Activated B cell treated with CpG ODN at 0.5 μM for 24 hours (primary cell): ENCODE results near the gene CCDC149. TPM values are rescaled to one million over a fixed set of nuclear protein-coding genes. Genes with fewer than 3 reads are reported as not detected.

Experiments
- ATAC-seq: fragments of 200-7000 bp; cut with Tn5 transposase; one replicate; pipeline ENCODE4 v1.10.0; 2021; ENCODE audit warnings: low read depth, mild to moderate bottlenecking, moderate library complexity
- CTCF ChIA-PET: fragments of 350-600 bp; sonication (Branson Sonifier 250); formaldehyde crosslinking; loops from one replicate; lab custom pipeline; 2021; ENCODE audit warnings: antibody characterized with exemption; lab: Charles Lee
- POLR2A ChIA-PET: fragments of 350-600 bp; sonication (Branson Sonifier 250); formaldehyde crosslinking; loops from one replicate; lab custom pipeline; 2021; ENCODE audit warnings: antibody characterized with exemption; lab: Charles Lee
- DNase-seq: peaks from one replicate; pipeline ENCODE4 v3.0.0; 2022
- H3K27ac Mint-ChIP-seq: one replicate; pipeline ENCODE4 v1.8.0; 2020; ENCODE audit warnings: mixed read lengths
- H3K27me3 Mint-ChIP-seq: one replicate; pipeline ENCODE4 v1.8.0; 2021; ENCODE audit warnings: mixed read lengths
- H3K36me3 Mint-ChIP-seq: one replicate; pipeline ENCODE4 v1.8.0; 2021; ENCODE audit warnings: low read depth, mixed read lengths
- H3K4me1 Mint-ChIP-seq: one replicate; pipeline ENCODE4 v1.8.0; 2021; ENCODE audit warnings: mixed read lengths
- H3K4me3 Mint-ChIP-seq: one replicate; pipeline ENCODE4 v1.8.0; 2020; ENCODE audit warnings: mild to moderate bottlenecking, mixed read lengths
- H3K9me3 Mint-ChIP-seq: one replicate; pipeline ENCODE4 v1.8.0; 2020; ENCODE audit warnings: mixed read lengths
- CTCF ChIP-seq: fragments of 200-600 bp; IDR thresholded peaks from one replicate; pipeline ENCODE4 v1.8.0; 2022; ENCODE audit warnings: antibody characterized with exemption, mild to moderate bottlenecking
- intact Hi-C: fragments of 100-400 bp; cut with micrococcal nuclease; formaldehyde crosslinking; loops from one replicate; pipeline ENCODE4 v1.15.1; 2024
- total RNA-seq: library from RNA; stranded (reverse); gene quantifications from 2 replicates; pipeline ENCODE4 v1.2.3, GENCODE V29; 2022

Gene CCDC149
- total RNA-seq, 1 donor from 2014 or later = not detected

GRCh38 chr4:24777536-24778463, 135.0 kb downstream of the CCDC149 start:
- no peaks in the 10 kb centered on the region for H3K4me1 Mint-ChIP-seq
- no peaks in the 10 kb centered on the region for H3K9me3 Mint-ChIP-seq
- no peak overlapping the region for H3K4me3 Mint-ChIP-seq
- POLR2A ChIA-PET = no interaction called here
- no peak for DNase-seq
- H3K27me3 Mint-ChIP-seq = no peaks in the 10 kb centered on the region
- CTCF ChIA-PET = no interaction called here
- no peak for TF ChIP-seq CTCF
- intact Hi-C loops = no loop called here
- no peak overlapping the region for H3K27ac Mint-ChIP-seq
- no peaks in the 10 kb centered on the region for H3K36me3 Mint-ChIP-seq
- no peak for ATAC-seq

GRCh38 chr4:24775750-24776149, 137.1 kb downstream of the CCDC149 start:
- H3K9me3 Mint-ChIP-seq = no peaks in the 10 kb centered on the region
- POLR2A ChIA-PET = no interaction called here
- CTCF ChIA-PET = no interaction called here
- intact Hi-C loops = no loop called here
- no peak overlapping the region for H3K27ac Mint-ChIP-seq
- no peak for TF ChIP-seq CTCF
- no peaks in the 10 kb centered on the region for H3K27me3 Mint-ChIP-seq
- H3K36me3 Mint-ChIP-seq = no peaks in the 10 kb centered on the region
- no peaks in the 10 kb centered on the region for H3K4me1 Mint-ChIP-seq
- ATAC-seq (no peak), DNase-seq (no peak)
- no peak overlapping the region for H3K4me3 Mint-ChIP-seq

GRCh38 chr4:24775032-24775605, 137.7 kb downstream of the CCDC149 start:
- no peaks in the 10 kb centered on the region for H3K9me3 Mint-ChIP-seq
- no peak overlapping the region for H3K4me3 Mint-ChIP-seq
- H3K27me3 Mint-ChIP-seq = no peaks in the 10 kb centered on the region
- TF ChIP-seq CTCF = no peak
- H3K36me3 Mint-ChIP-seq = no peaks in the 10 kb centered on the region
- ChIA-PET CTCF (no interaction called here), POLR2A (no interaction called here)
- intact Hi-C loops = no loop called here
- no peak for ATAC-seq
- no peaks in the 10 kb centered on the region for H3K4me1 Mint-ChIP-seq
- no peak overlapping the region for H3K27ac Mint-ChIP-seq
- DNase-seq = no peak

GRCh38 chr4:24774452-24774851, 138.4 kb downstream of the CCDC149 start:
- ATAC-seq (no peak), DNase-seq (no peak)
- Mint-ChIP-seq H3K4me3 (no peak overlapping the region), H3K27me3 (no peaks in the 10 kb centered on the region), H3K36me3 (no peaks in the 10 kb centered on the region), H3K4me1 (no peaks in the 10 kb centered on the region), H3K27ac (no peak overlapping the region), H3K9me3 (no peaks in the 10 kb centered on the region)
- intact Hi-C loops = no loop called here
- CTCF ChIA-PET = no interaction called here
- POLR2A ChIA-PET = no interaction called here
- no peak for TF ChIP-seq CTCF

GRCh38 chr4:24772952-24773351, 139.9 kb downstream of the CCDC149 start:
- no peak for DNase-seq
- Mint-ChIP-seq H3K4me3 (no peak overlapping the region), H3K27ac (no peak overlapping the region), H3K36me3 (no peaks in the 10 kb centered on the region), H3K4me1 (no peaks in the 10 kb centered on the region), H3K9me3 (no peaks in the 10 kb centered on the region), H3K27me3 (no peaks in the 10 kb centered on the region)
- POLR2A ChIA-PET = no interaction called here
- no peak for ATAC-seq
- CTCF ChIA-PET = no interaction called here
- no peak for TF ChIP-seq CTCF
- intact Hi-C loops = no loop called here
